K562 (cell line): ENCODE results near the gene IQGAP3. TPM values are rescaled to one million over a fixed set of nuclear protein-coding genes. Genes with fewer than 3 reads are reported as not detected.
A peak's percentile ranks its signal among the peaks of the same experiment; 100 is the strongest.

Experiments
- ATAC-seq: fragments of 200-7000 bp; cut with Tn5 transposase; 3 replicates; pipeline ENCODE4 v1.9.1; 2020; ENCODE audit warnings: moderate library complexity
- BruUV-seq: library from RNA; stranded (reverse); fragments of 400-500 nt; replicated peaks from 2 replicates; lab custom pipeline; 2021; lab: Mats Ljungman, UMichigan
- CTCF ChIA-PET: fragments of 300-600 bp; formaldehyde crosslinking; extraction: SDS; loops from one replicate; lab custom pipeline; 2021; ENCODE audit warnings: low intra/inter-chr PET ratio; lab: Yijun Ruan, JAX
- POLR2A ChIA-PET: fragments of 300-600, 350-650 bp; sonication (Branson Sonifier 250); formaldehyde crosslinking; extraction: SDS; loops from one replicate; lab custom pipeline; 2021; ENCODE audit warnings: antibody characterized with exemption, inconsistent platforms; lab: Yijun Ruan, JAX
- DNase-seq, 4 experiments: peaks; one replicate each; pipeline versions ENCODE4 v3.0.0 to v3.0.0-alpha.2; 2011 to 2018; ENCODE audit warnings: low spot score in 3 of 4, mixed read lengths in 3 of 4; ENCODE audit errors: extremely low read depth in 1 of 4
- FAIRE-seq: peaks from 2 replicates; lab custom pipeline; 2011; peaks lifted over from hg19 to GRCh38; lab: Jason Lieb, UNC
- H2AFZ ChIP-seq: 2 replicates; pipeline ENCODE4 v1.6.0; 2011; ENCODE audit warnings: low read depth, low read length, control low read depth, inconsistent platforms
- H3K27ac ChIP-seq: fragments of 200-600 bp; 3 replicates; pipeline ENCODE4 v1.8.0; 2011; ENCODE audit warnings: low read depth, mild to moderate bottlenecking, control low read depth, inconsistent platforms, low read length, moderate library complexity, mixed read lengths; ENCODE audit errors: extremely low read depth
- H3K27me3 ChIP-seq, 2 experiments: fragments of 300-600 bp in 1 of 2; 2 replicates in 1 of 2; 3 replicates in 1 of 2; pipeline versions ENCODE4 v1.6.0 to v1.8.0; 2011; ENCODE audit warnings: inconsistent platforms in 2 of 2, low read length in 2 of 2, mild to moderate bottlenecking in 1 of 2, mixed read lengths in 1 of 2, moderate library complexity in 1 of 2; ENCODE audit not compliant: control insufficient read depth in 2 of 2, insufficient read depth in 2 of 2
- H3K36me3 ChIP-seq: fragments of 300-600 bp; 3 replicates; pipeline ENCODE4 v1.8.0; 2011; ENCODE audit warnings: mild to moderate bottlenecking, low read length, inconsistent platforms; ENCODE audit not compliant: control insufficient read depth, insufficient read depth
- H3K4me1 ChIP-seq, 2 experiments: fragments of 200-600 bp in 1 of 2; replicated peaks in 1 of 2; 2 replicates in 1 of 2; 3 replicates in 1 of 2; pipeline versions ENCODE4 v1.5.1 to v1.8.0; 2011; ENCODE audit warnings: inconsistent platforms in 2 of 2, low read length in 2 of 2, mild to moderate bottlenecking in 1 of 2, mixed read lengths in 1 of 2, moderate library complexity in 1 of 2; ENCODE audit not compliant: control insufficient read depth in 2 of 2, insufficient read depth in 2 of 2
- H3K4me2 ChIP-seq: 2 replicates; pipeline ENCODE4 v1.6.1; 2011; ENCODE audit warnings: low read length, control low read depth, inconsistent platforms, mixed read lengths; ENCODE audit not compliant: insufficient read depth
- H3K4me3 ChIP-seq: fragments of 200-600 bp; sonication (generic), shearing (Covaris generic); 2 replicates; pipeline ENCODE4 v1.5.1; 2016; ENCODE audit warnings: control low read depth, inconsistent platforms
- H3K79me2 ChIP-seq: fragments of 200-600 bp; 3 replicates; pipeline ENCODE4 v1.8.0; 2011; ENCODE audit warnings: low read length, inconsistent platforms; ENCODE audit not compliant: control insufficient read depth, insufficient read depth
- H3K9ac ChIP-seq, 2 experiments: 2 replicates each; pipeline versions ENCODE4 v1.6.0 to v1.6.1; 2011; ENCODE audit warnings: low read depth in 2 of 2, low read length in 2 of 2, control low read depth in 1 of 2, inconsistent platforms in 1 of 2, mild to moderate bottlenecking in 1 of 2, mixed read lengths in 1 of 2; ENCODE audit not compliant: insufficient read depth in 1 of 2
- H3K9me1 ChIP-seq: one replicate; pipeline ENCODE4 v1.6.0; 2011; ENCODE audit warnings: inconsistent platforms, mild to moderate bottlenecking, low read length, moderate library complexity; ENCODE audit not compliant: control insufficient read depth, insufficient read depth
- H3K9me3 ChIP-seq: replicated peaks from 2 replicates; pipeline ENCODE4 v1.5.1; 2011; ENCODE audit warnings: low read depth, low read length, inconsistent platforms; ENCODE audit not compliant: control insufficient read depth, insufficient read depth
- H4K20me1 ChIP-seq: replicated peaks from 2 replicates; pipeline ENCODE4 v1.6.1; 2011; ENCODE audit warnings: low read length, inconsistent platforms, mixed read lengths; ENCODE audit not compliant: control insufficient read depth, insufficient read depth
- CSDE1 ChIP-seq, 2 experiments: fragments of 450-650 bp; IDR thresholded peaks; 2 replicates each; pipeline ENCODE4 v1.6.1; 2016; ENCODE audit warnings: mild to moderate bottlenecking in 1 of 2
- FOSL1 ChIP-seq: fragments of 200-800 bp; sonication (Bioruptor generic); conservative IDR thresholded peaks from 2 replicates; pipeline ENCODE4 v1.6.1; 2016; ENCODE audit warnings: missing genetic modification characterization, missing compliant biosample characterization
- KLF1 ChIP-seq: fragments of 450-650 bp; IDR thresholded peaks from 2 replicates; pipeline ENCODE4 v1.6.1; 2016; ENCODE audit warnings: missing genetic modification characterization, missing compliant biosample characterization
- PBX2 ChIP-seq, 2 experiments: IDR thresholded peaks in 1 of 2; conservative IDR thresholded peaks in 1 of 2; 2 replicates each; pipeline ENCODE4 v1.6.1; 2016; ENCODE audit warnings: low read depth in 2 of 2, mild to moderate bottlenecking in 1 of 2, missing compliant biosample characterization in 1 of 2, missing genetic modification characterization in 1 of 2, moderate library complexity in 1 of 2
- PKNOX1 ChIP-seq: fragments of 450-650 bp; IDR thresholded peaks from 2 replicates; pipeline ENCODE4 v1.6.1; 2016
- RFX1 ChIP-seq: fragments of 450-650 bp; IDR thresholded peaks from 2 replicates; pipeline ENCODE4 v1.6.1; 2016; ENCODE audit warnings: mild to moderate bottlenecking, moderate library complexity
- SOX6 ChIP-seq: fragments of 450-650 bp; IDR thresholded peaks from 2 replicates; pipeline ENCODE4 v1.6.1; 2014; ENCODE audit warnings: mild to moderate bottlenecking
- ZNF24 ChIP-seq: fragments of 450-650 bp; IDR thresholded peaks from 2 replicates; pipeline ENCODE4 v1.6.1; 2016
- ZNF398 ChIP-seq: fragments of 250-450 bp; sonication (Bioruptor Pico); IDR thresholded peaks from 2 replicates; pipeline ENCODE4 v1.8.0; 2021; ENCODE audit warnings: moderate library complexity, mild to moderate bottlenecking, inconsistent platforms
- ZNF699 ChIP-seq: fragments of 250-450 bp; sonication (Bioruptor Pico); IDR thresholded peaks from 2 replicates; pipeline ENCODE4 v1.8.0; 2021; ENCODE audit warnings: mild to moderate bottlenecking, moderate library complexity; ENCODE audit not compliant: insufficient replicate concordance
- WGBS: fragments of 100-300 bp; shearing (Covaris generic); methylation state at CpG from one replicate; pipeline ENCODE4 v1.1.6; 2016; ENCODE audit warnings: low coverage, mixed read lengths; ENCODE audit not compliant: insufficient coverage; ENCODE audit errors: missing lambda C conversion rate; 5-methylcytosine and 5-hydroxymethylcytosine counted together
- in situ Hi-C: fragments of 300-500 bp; cut with MboI; formaldehyde crosslinking; loops from 4 replicates; pipeline ENCODE4 v1.15.0; 2018; ENCODE audit warnings: inconsistent platforms, mixed read lengths
- intact Hi-C: fragments of 100-400 bp; cut with micrococcal nuclease; formaldehyde crosslinking; loops from 2 replicates; pipeline ENCODE4 v1.14.2; 2022
- polyA plus RNA-seq, 8 experiments: library from polyadenylated mRNA; depleted of rRNA in 4 of 8; stranded (reverse) in 5 of 8; unstranded in 3 of 8; fragments of >200 nt; fragmentation: Nextera tagmentation in 2 of 8; fragmentation: Illumina TruSeq in 1 of 8; extraction: Ambion mirVana in 2 of 8; extraction: Trizol in 1 of 8; gene quantifications; 2 replicates each; pipeline versions ENCODE4 v1.2.1 to v1.2.3, GENCODE V29; 2011 to 2014; ENCODE audit warnings: inconsistent platforms in 1 of 8, missing spikeins in 1 of 8
- total RNA-seq, 7 experiments: library from RNA; depleted of rRNA in 6 of 7; stranded (reverse); fragments of >200 nt in 6 of 7; fragmentation: Illumina TruSeq in 2 of 7; extraction: Trizol in 2 of 7; gene quantifications; 2 replicates each; pipeline versions ENCODE4 v1.2.1 to v1.2.3, GENCODE V29; 2011 to 2021; ENCODE audit warnings: low replicate concordance in 1 of 7

The IQGAP3 gene
- total and polyA plus RNA-seq, 9 of the 15 experiments (the other 6 are each of a cell fraction or from before 2014, with no cell fraction given) = 1.4 to 16.6 (median 11.9) TPM

- FAIRE-seq (peak; percentile 51), DNase-seq (peak in 1 of 4 experiments; percentile 31), ATAC-seq (peak; percentile 65)
- Histone ChIP-seq H3K9me1 (no peaks in the 10 kb centered on the region), H3K4me3 (no peak within 1 kb of the TSS), H3K36me3 (no peaks in the 10 kb centered on the region), H3K79me2 (no peaks in the 10 kb centered on the region), H4K20me1 (no peaks in the 10 kb centered on the region), H3K27me3 (no peaks in the 10 kb centered on the region), H3K4me2 (no peak within 1 kb of the TSS), H2AFZ (peak within 1 kb of the TSS; percentile 51; the same call in 1 of the 2 replicates), H3K9ac (no peak within 1 kb of the TSS; a peak in 1 of 4 replicates), H3K27ac (no peak within 1 kb of the TSS), H3K9me3 (no peaks in the 10 kb centered on the region), H3K4me1 (peaks cover 0 to 7% of the 10 kb centered on the region in 2 experiments; a peak in 3 of 5 replicates)
- intact Hi-C loops = no loop called here
- TF ChIP-seq PKNOX1 (peak; percentile 97), RFX1 (peak; percentile 24; the same call in 1 of the 2 replicates), FOSL1 (tag) (no peak), CSDE1 (IDR thresholded peaks at IDR 0.05) (no peak), SOX6 (no peak), PBX2 (CRISPR knock-in tag; IDR thresholded peaks at IDR 0.05; ENCODE audit: low read depth) (no peak; the same call in 1 of the 2 replicates), PBX2 (tag; conservative IDR thresholded peaks at IDR 0.05; ENCODE audit: low read depth) (peak; percentile 70), ZNF24 (no peak), ZNF699 (no peak), ZNF398 (no peak), KLF1 (tag) (no peak)
- 26% methylated on average over 5 of the region's 5 CpGs for WGBS
- no TSS peak for BruUV-seq
- POLR2A ChIA-PET = interaction anchor here (0.6 to 1.6 kb wide), 3 partner anchors 12 to 14 kb away, joined by 3 to 11 read pairs (median 3); partner anchors contain the start of gene NAXE
- in situ Hi-C loops = no loop called here
- CTCF ChIA-PET = interaction anchor here (0.6 to 2.5 kb wide), 2 partner anchors 28 to 98 kb away, joined by 3 to 8 read pairs; no protein-coding TSS in a partner anchor
These were observed 7.1 kb upstream of the IQGAP3 start, which contains the start of gene TTC24 for GRCh38 chr1:156579472-156579871. TSS of gene TTC24 (plus strand) at chr1:156579723. CDS start at chr1:156581365, 1,642 bp downstream.
